ENCODE results near the gene PRLR.

- TF ChIP-seq FOXM1 (IDR thresholded peaks at IDR 0.05; ENCODE audit: borderline replicate concordance) (no peak), BHLHE40 (IDR thresholded peaks at IDR 0.05; ENCODE audit: borderline replicate concordance) (no peak), FOXK2 (IDR thresholded peaks at IDR 0.05) (no peak)
Measured at GRCh38 chr5:35177783-35178182, 52.5 kb downstream of the PRLR start.
